NCI-H774 (cell line): Measurements from ENCODE around the gene KHDC4.
"Not testable (repeated sequence)": the region's sequence is repeated elsewhere in the genome, so short reads cannot be mapped to it uniquely, and the experiment has no call there.

Experiments
- DNase-seq: peaks from one replicate; lab custom pipeline; 2025; lab: John Stamatoyannopoulos, UW

KHDC4 gene

DNA sequence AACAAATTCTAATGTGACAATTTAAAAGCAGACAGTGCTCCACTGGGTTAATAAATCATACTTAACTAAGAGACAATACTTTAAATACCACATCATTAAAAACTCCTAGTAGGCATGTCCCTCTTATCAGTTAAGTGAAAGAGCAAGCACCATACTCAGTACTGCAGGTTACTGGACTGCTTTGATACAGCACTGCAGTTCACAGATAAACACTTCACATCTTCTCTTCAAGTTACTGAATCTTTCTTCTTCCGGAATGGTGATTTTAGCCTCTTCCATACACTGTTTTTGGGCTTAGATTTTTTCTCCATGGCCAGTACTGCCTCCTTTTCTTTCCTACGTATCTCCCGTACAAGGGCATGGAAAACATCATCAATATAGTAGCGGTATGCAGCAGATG, 34.1 kb downstream of the KHDC4 start:
- no peak for DNase-seq

GRCh38 chr1:155899683-155900082, 34.5 kb downstream of the KHDC4 start:
- no peak for DNase-seq

DNA sequence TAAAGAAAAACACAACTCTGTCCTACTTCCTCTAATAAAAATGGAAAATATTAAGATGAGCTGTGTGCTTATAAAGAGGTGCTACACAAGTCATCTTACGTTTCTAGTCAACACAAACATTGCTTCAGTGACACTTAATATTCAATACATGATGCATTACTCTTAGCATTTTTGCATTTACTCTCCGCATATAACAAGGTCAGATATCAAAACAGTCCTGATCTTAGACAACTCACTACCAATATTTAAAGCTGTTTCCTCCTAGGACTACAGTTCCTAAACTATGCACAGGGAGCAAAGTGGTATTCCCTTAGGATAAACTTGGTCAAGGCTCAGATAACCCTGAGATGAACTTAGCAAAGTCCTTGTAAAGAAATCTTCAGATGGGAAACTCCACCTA, 35.3 kb downstream of the KHDC4 start:
- no peak for DNase-seq

- DNase-seq = no peak
Observed at GRCh38 chr1:155897746-155898145, 36.5 kb downstream of the KHDC4 start.

DNA sequence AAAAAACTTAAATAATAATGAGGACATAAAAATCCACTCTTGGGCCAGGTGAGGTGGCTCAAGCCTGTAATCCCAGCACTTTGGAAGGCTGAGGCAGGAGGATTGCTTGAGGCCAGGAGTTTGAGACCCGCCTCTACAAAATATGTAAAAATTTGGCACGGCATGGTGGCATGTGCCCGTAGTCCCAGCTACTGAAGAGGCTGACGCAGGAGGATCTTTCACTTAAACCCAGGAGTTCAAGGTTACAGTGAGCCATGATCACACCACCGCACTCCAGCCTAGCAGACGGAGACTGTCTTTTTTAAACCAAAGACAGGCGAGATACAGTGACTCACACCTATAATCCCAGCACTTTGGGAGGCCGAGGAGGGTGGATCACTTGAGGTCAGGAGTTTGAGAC, 37.7 kb downstream of the KHDC4 start:
- not testable (repeated sequence) for DNase-seq

GRCh38 chr1:155895617-155896016, 38.6 kb downstream of the KHDC4 start:
- not testable (repeated sequence) for DNase-seq

- DNase-seq = no peak
Observed at GRCh38 chr1:155893389-155894142, 40.6 kb downstream of the KHDC4 start.

DNA sequence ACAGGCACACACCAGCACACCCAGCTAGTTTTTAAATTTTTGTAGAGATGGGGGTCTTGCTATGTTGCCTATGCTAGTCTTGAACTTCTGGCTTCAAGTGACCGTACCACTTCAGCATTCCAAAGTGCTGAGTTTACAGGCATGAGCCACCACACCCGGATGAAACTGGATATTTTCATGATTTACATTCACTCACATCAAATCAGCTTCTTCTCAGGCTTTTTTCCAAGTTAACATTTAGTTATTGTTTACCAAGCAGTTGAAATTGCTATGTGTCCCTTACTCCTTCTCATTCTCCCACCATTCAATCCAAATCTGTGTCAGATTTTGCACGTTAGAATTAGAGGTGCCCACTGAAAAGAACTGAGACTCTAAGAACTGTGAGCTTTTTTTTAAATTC, 41.4 kb downstream of the KHDC4 start:
- DNase-seq = no peak

DNA sequence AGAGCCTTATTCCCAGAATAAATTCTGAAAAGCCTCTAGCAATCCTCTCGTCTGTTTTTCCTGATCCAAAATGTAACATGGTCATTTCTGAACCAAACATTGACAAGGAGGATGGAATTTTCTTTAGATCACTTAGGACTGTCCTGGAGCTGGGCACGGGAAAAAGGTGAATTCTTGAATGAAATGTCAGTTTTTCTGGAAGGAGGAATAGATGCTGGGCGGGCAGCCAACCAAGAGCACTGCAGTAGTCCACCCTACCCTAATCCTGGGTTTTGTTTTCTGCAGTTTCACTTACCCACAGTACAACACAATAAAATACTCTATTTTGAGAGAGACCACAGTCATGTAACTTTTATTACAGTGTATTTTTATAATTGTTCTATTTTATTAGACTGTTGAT, 44.0 kb downstream of the KHDC4 start:
- DNase-seq = no peak

DNA sequence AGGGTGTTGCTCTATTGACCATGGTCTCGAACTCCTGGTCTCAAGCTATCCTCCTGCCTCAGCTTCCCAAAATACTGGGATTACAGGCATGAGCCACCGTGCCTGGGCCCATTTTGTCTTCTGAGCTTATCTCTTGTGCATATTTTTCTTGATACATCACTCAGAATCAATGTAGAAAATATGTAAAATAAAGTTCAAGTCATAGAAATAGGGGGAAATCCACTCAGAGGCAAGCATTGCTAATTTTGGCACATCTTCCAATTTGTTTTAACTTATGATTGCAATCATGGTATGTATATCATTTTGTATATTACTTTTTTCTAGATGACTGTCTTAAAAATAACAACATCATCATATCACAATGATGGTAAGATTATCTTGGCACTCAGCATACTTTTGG, 44.6 kb downstream of the KHDC4 start:
- DNase-seq = no peak

DNA sequence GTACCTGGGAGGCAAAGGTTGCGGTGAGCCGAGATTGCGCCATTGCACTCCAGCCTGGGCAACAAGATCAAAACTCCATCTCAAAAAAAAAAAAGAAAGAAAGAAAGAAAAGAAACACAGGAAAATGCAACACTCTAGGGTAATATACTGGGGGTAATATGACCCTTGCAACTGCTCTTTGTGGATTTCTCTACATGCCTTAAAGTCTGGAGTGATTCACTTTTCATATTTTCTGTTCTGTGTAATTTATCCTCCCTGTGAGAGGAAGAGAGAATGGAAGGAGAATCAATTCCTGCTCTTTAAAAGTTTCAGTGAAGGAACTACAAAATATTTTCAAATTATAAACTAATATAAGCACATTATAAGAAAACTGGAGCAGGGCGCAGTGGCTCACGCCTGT, 45.7 kb downstream of the KHDC4 start:
- DNase-seq = no peak

GRCh38 chr1:155884982-155885381, 49.2 kb downstream of the KHDC4 start:
- no peak for DNase-seq

DNA sequence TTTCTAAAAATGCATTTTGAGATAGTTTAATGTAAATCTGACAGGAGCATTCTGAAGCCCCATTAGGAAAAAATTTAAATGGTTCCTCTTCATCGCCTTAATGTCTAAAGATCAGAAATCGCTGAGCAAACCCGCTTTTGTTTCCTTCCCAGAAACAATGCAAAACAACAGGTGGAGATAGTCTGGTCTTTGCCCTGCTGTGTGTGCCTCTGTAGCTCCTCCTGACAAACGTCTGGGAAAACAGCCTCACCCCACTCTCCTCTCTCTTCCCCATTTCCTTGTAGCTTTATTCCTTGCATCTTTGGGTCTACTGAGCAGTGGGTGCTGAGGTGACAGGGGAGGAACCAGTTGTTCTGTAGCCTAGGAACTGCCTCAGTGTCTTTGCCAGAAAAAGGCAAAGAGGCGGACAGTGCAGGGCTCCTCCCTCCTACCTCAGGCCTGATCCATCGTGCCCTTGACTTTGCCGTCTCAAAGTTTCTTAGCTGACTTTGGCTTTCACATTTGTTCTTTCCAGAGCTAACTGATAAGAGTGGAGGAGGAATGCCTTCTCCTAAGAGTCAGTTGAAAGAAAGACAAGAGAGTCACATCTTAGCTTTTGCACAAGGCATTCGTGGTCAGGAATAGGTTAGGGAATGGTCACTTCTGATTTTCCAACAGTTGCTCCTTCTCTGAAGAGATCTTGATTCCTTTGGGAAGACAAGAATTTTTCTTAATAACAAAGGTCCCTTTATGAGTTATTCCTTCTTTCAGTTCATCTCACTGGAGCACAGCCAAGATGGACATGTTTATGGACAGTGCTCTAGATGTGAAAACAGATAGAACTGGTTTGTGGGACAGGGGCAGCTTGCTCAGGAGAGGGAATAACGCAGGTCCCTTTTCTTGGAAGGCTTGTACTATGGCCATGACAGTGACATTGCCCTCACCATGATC, 49.9 kb downstream of the KHDC4 start:
- DNase-seq = no peak

- DNase-seq = no peak
Observed at GRCh38 chr1:155882766-155883165, 51.4 kb downstream of the KHDC4 start.

DNA sequence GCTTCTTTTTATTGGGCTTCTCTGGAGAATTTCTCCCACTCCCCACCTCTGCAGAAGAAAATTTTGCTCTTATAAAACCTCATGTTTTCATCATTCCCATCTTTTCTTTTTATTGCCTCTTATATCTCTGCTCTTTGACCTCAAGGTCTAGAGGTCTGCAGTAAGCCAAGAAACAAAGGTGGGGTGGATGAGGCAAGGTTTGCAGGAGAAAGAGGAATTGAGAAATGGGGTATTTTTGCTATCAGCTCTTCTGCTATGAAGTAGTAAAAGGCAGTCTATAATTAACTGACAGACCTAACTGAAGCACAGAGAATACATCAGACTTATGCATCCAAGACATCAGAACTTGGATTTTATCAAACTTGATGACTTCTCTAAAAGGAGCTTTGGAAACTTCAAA, 52.0 kb downstream of the KHDC4 start:
- DNase-seq = no peak

DNA sequence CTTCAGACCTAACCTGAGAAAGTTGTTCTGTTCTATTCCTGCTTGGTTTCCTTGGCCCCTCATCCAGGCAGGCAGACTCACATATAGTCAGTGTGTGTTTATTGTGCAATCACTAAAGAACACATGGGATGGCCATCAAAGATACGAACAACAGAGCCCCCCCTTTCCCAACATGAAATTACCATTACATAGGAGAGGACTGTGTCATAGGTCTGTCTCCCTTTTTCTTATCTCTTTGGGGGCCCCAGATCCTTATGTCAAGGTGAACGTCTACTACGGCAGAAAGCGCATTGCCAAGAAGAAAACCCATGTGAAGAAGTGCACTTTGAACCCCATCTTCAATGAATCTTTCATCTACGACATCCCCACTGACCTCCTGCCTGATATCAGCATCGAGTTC, 53.3 kb downstream of the KHDC4 start:
- DNase-seq = no peak

DNA sequence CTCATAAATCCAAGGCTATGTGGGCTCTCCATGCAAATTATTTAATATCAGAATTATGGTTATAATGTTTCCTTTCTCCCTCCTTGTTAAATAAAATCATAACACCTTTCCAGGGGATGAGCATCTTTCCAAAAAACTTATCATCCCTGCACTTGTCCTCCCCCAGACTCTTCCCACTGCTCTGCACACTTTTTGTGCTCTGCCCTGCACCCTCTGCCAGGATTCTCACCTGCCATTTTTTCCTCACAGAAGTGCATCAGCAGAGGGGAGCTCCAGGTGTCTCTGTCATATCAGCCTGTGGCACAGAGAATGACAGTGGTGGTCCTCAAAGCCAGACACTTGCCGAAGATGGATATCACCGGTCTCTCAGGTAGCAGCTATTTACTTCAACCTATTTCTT, 54.0 kb downstream of the KHDC4 start:
- DNase-seq = no peak

- DNase-seq = no peak
Observed at GRCh38 chr1:155877945-155878344, 56.3 kb downstream of the KHDC4 start.

- no peak for DNase-seq
Observed at GRCh38 chr1:155873860-155874259, 60.4 kb downstream of the KHDC4 start.

DNA sequence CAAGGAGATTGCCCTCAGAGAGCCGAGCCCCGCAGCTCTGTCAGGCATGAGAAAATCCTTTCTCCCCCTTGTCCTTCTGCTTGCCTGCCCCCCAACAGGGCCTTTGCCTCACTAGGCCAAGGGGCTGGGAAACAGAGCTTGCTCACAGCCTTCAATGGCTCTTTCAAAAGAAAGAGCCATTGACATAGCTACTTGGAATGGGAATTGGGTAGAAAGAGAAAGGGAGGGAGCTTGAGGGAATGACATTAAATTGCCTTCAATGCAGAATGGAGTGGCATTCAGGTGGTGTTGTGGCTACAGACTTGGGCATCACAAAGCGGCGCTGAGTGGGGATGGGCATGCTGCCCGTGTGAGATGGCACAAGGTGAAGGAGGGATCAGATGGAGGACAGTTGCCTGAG, 61.7 kb downstream of the KHDC4 start:
- DNase-seq = no peak

GRCh38 chr1:155871390-155871789, 62.8 kb downstream of the KHDC4 start:
- DNase-seq = no peak

GRCh38 chr1:155867766-155868165, 66.4 kb downstream of the KHDC4 start:
- no peak for DNase-seq

- DNase-seq = no peak
Observed at GRCh38 chr1:155864393-155864792, 69.8 kb downstream of the KHDC4 start.
